ENCODE results near the gene SLCO4A1. TPM values are rescaled to one million over a fixed set of nuclear protein-coding genes. Genes with fewer than 3 reads are reported as not detected.
A peak's percentile ranks its signal among the peaks of the same experiment; 100 is the strongest.

The SLCO4A1 gene
- total RNA-seq, 1 donor from 2014 or later, result 45.9 TPM

DNA sequence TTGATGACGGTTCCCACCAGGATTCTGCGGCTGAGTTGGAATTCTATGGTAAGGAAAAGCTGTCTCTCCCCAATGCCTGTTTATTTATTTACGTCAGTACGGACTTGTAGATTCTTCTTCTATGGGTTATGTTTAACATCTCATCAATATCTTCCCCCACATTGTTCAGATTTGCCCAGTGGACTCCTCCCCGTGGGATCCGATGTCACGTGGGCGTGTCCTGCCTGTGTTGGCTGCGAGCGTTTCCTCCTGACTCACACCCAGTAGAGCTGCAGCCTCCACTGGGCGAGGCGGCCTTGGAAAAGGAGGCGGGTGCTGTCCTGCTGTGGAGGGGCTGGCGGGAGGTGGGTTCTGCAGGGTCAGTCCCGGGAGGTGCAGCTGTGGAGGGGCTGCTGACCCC is 46.8 kb upstream of the SLCO4A1 start:
- Histone ChIP-seq H3K4me1 (peaks cover 8% of the 10 kb centered on the region), H3K9me3 (no peaks in the 10 kb centered on the region), H3K27ac (no peak overlapping the region), H3K36me3 (no peaks in the 10 kb centered on the region), H3K27me3 (peaks cover 3% of the 10 kb centered on the region), H3K4me3 (no peak overlapping the region)
- intact Hi-C loops (cut with DNase I), result no loop called here
- no peak for DNase-seq (ENCODE audit: extremely low spot score in 2 of 2)
- TF ChIP-seq, protein P1, sequence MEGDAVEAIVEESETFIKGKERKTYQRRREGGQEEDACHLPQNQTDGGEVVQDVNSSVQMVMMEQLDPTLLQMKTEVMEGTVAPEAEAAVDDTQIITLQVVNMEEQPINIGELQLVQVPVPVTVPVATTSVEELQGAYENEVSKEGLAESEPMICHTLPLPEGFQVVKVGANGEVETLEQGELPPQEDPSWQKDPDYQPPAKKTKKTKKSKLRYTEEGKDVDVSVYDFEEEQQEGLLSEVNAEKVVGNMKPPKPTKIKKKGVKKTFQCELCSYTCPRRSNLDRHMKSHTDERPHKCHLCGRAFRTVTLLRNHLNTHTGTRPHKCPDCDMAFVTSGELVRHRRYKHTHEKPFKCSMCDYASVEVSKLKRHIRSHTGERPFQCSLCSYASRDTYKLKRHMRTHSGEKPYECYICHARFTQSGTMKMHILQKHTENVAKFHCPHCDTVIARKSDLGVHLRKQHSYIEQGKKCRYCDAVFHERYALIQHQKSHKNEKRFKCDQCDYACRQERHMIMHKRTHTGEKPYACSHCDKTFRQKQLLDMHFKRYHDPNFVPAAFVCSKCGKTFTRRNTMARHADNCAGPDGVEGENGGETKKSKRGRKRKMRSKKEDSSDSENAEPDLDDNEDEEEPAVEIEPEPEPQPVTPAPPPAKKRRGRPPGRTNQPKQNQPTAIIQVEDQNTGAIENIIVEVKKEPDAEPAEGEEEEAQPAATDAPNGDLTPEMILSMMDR (IDR thresholded peaks at IDR 0.05), result no peak
- TF ChIP-seq POLR2AphosphoS5 (IDR thresholded peaks at IDR 0.05; ENCODE audit: insufficient read depth in 1 of 2, low read depth in 1 of 2) (peak; percentile 35 to 39), POLR2A (IDR thresholded peaks at IDR 0.05) (peak in 1 of 2 donors; percentile 14)

DNA sequence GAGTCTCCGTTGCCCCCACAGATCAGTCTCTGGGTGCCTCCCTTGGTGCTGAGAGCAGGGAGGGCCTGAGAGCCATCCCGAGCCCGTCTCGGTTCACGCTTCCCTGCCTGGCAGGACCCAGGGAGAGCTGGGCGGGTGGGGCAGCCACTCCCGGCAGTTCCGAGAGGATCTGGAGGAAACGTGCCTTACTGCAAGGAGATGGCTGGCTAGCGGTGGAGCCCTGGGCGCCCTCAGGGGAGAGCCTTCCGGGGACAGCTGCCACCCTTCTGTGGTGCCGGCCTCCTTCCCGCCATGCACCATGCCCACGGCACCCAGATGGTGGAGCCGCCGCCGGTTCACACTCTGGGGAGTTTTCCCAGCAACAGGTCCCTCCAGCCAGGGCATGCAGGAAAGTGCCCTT is 45.8 kb upstream of the SLCO4A1 start:
- no peak for TF ChIP-seq POLR2AphosphoS5 (IDR thresholded peaks at IDR 0.05; ENCODE audit: insufficient read depth in 1 of 2, low read depth in 1 of 2)
- no peak for TF ChIP-seq POLR2A (IDR thresholded peaks at IDR 0.05)
- TF ChIP-seq, protein P1 (IDR thresholded peaks at IDR 0.05), result no peak
- Histone ChIP-seq H3K9me3 (no peaks in the 10 kb centered on the region), H3K4me3 (no peak overlapping the region), H3K27ac (no peak overlapping the region), H3K4me1 (peaks cover 8% of the 10 kb centered on the region), H3K27me3 (peaks cover 3% of the 10 kb centered on the region), H3K36me3 (no peaks in the 10 kb centered on the region)
- intact Hi-C loops (cut with DNase I), result no loop called here
- DNase-seq (ENCODE audit: extremely low spot score in 2 of 2), result no peak

DNA sequence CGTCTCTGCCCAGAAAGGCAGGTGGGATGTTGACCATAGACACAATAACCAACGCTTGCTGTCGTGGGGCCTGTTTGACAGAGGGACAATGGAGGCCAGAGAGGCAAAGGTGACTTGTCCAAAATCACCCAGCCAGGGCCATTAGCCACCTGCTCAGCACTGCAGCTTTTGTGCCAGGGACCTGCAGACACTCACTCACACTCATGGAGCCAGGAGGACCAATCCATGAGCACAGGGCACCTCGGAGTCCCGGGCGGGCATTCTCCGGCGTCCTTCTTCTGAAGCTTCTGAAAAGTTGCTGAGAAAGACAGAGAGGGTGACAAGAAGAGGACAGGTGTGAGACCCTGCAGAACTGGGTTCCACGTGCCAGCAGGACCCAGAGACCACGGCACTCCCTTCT is 45.4 kb upstream of the SLCO4A1 start:
- no peaks in the 10 kb centered on the region for H3K9me3 ChIP-seq
- no peaks in the 10 kb centered on the region for H3K36me3 ChIP-seq
- peaks cover 3% of the 10 kb centered on the region for H3K27me3 ChIP-seq
- intact Hi-C loops (cut with DNase I), result no loop called here
- no peak overlapping the region for H3K4me3 ChIP-seq
- H3K4me1 ChIP-seq, result peaks cover 8% of the 10 kb centered on the region
- no peak for DNase-seq (ENCODE audit: extremely low spot score in 2 of 2)
- H3K27ac ChIP-seq, result no peak overlapping the region
- TF ChIP-seq POLR2AphosphoS5 (IDR thresholded peaks at IDR 0.05; ENCODE audit: insufficient read depth in 1 of 2, low read depth in 1 of 2), result no peak
- TF ChIP-seq, protein P1 (IDR thresholded peaks at IDR 0.05), result no peak
- TF ChIP-seq POLR2A (IDR thresholded peaks at IDR 0.05), result no peak

DNA sequence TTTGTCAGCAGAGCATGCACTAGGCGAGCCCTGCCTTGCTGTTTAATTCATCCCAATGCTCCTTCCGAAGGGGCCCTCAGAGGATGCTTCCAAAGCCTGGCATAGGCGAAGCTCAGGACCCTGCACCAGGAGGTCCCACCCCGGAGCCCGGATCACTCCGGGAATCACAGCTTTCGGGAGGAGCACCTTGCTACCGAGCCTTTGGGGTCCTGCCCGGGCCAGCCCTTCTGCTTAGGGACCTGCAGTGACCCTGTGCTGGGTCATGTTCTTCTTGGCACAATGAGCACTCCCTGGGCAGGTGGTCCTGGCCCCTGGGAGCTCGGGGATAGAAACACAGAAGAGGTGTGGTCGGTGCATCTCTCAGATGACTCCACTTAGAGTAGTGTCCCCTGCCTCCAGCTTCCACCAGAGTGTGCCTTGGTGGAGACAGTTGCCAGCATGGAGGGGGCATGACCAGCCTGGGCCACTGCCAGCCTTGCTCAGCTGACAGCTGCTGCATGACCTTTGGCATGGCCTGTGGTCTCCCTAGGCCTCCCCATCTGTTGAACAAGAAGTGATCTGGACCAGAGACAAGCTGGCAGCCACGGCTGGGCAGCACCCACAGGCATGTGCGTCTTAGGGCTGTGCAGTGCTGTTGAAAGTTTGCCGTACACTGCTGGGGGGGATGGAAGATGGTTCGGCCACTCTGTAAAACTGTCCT is 44.7 kb upstream of the SLCO4A1 start:
- Histone ChIP-seq H3K27me3 (peaks cover 3% of the 10 kb centered on the region), H3K36me3 (no peaks in the 10 kb centered on the region), H3K4me1 (peaks cover 9% of the 10 kb centered on the region), H3K9me3 (no peaks in the 10 kb centered on the region), H3K4me3 (no peak overlapping the region), H3K27ac (no peak overlapping the region)
- DNase-seq (ENCODE audit: extremely low spot score in 2 of 2), result no peak
- TF ChIP-seq, protein P1 (IDR thresholded peaks at IDR 0.05), result no peak
- TF ChIP-seq POLR2A (IDR thresholded peaks at IDR 0.05), result no peak
- intact Hi-C loops (cut with DNase I), result no loop called here

DNA sequence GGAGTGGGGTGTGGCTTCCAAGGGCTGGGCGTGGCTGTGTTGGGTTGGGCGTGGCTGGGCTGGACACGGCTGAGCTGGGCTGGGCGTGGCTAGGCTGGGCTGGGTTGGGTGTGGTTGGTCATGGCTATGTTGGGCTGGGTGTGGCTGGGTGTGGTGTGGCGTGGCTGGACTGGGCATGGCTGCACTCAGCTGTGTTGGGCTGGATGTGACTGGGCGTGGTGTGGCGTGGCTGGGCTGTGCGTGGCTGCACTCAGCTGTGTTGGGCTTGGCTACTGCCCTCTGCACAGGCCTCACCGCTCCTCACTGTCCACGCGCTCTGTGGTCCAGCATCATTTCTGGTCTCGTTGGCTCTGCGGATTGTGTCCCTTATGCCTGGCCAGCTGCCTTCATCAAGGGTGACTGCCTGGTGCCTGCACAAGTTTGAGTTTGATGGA is 43.5 kb upstream of the SLCO4A1 start:
- peaks cover 21% of the 10 kb centered on the region for H3K4me1 ChIP-seq
- no peak for DNase-seq (ENCODE audit: extremely low spot score in 2 of 2)
- no peak overlapping the region for H3K4me3 ChIP-seq
- H3K27me3 ChIP-seq, result peaks cover 3% of the 10 kb centered on the region
- intact Hi-C loops (cut with DNase I), result no loop called here
- TF ChIP-seq, protein P1 (IDR thresholded peaks at IDR 0.05), result no peak
- TF ChIP-seq POLR2AphosphoS5 (IDR thresholded peaks at IDR 0.05; ENCODE audit: insufficient read depth in 1 of 2, low read depth in 1 of 2), result no peak
- no peak for TF ChIP-seq POLR2A (IDR thresholded peaks at IDR 0.05)
- no peak overlapping the region for H3K27ac ChIP-seq
- no peaks in the 10 kb centered on the region for H3K9me3 ChIP-seq
- H3K36me3 ChIP-seq, result no peaks in the 10 kb centered on the region

Measured in vagina (tissue), 2 donors.